Subcutaneous abdominal adipose tissue (tissue), 5 donors: ENCODE measurements around the gene MYNN.
A peak's percentile ranks its signal among the peaks of the same experiment; 100 is the strongest.

Source experiments
- H3K27ac ChIP-seq: one replicate; pipeline ENCODE4 v1.7.0; 2013; ENCODE audit warnings: low read depth, mild to moderate bottlenecking, inconsistent platforms, low read length, moderate library complexity
- H3K27me3 ChIP-seq, 5 donors: one replicate each; pipeline ENCODE4 v1.7.0; 2013; ENCODE audit warnings: low read length in 5 of 5, inconsistent platforms in 1 of 5; ENCODE audit not compliant: control insufficient read depth in 5 of 5, insufficient read depth in 4 of 5
- H3K36me3 ChIP-seq, 5 donors: one replicate each; pipeline ENCODE4 v1.7.0; 2013; ENCODE audit warnings: low read length in 5 of 5; ENCODE audit not compliant: control insufficient read depth in 5 of 5, insufficient read depth in 5 of 5
- H3K4me1 ChIP-seq, 5 donors: one replicate each; pipeline ENCODE4 v1.7.0; 2013; ENCODE audit warnings: low read length in 5 of 5, mild to moderate bottlenecking in 3 of 5, moderate library complexity in 1 of 5; ENCODE audit not compliant: control insufficient read depth in 5 of 5, insufficient read depth in 5 of 5
- H3K4me3 ChIP-seq, 5 donors: one replicate each; pipeline ENCODE4 v1.7.0; 2013; ENCODE audit warnings: low read length in 5 of 5, low read depth in 1 of 5
- H3K9ac ChIP-seq, 5 donors: one replicate each; pipeline ENCODE4 v1.7.0; 2013; ENCODE audit warnings: low read length in 5 of 5, mild to moderate bottlenecking in 4 of 5, moderate library complexity in 3 of 5
- H3K9me3 ChIP-seq, 5 donors: one replicate each; pipeline ENCODE4 v1.7.0; 2013; ENCODE audit warnings: low read length in 5 of 5; ENCODE audit not compliant: control insufficient read depth in 5 of 5
- donor health status: healthy.
- donor health status: healthy.
- donor health status: healthy.
- donor health status: healthy.
- donor health status: healthy.

The MYNN gene

GRCh38 chr3:169774186-169774585, 990 bp downstream of the MYNN start:
- H3K36me3 ChIP-seq: peaks cover 21 to 37% (median 26%) of the 10 kb centered on the region in 5 donors

GRCh38 chr3:169777822-169778221, 4.6 kb downstream of the MYNN start:
- H3K9me3 ChIP-seq: no peaks in the 10 kb centered on the region
- peaks cover 4 to 20% (median 17%) of the 10 kb centered on the region in 5 donors for H3K4me1 ChIP-seq
- no peaks in the 10 kb centered on the region for H3K27me3 ChIP-seq
- H3K4me3 ChIP-seq: no peak overlapping the region
- H3K9ac ChIP-seq: no peak overlapping the region
- H3K27ac ChIP-seq: no peak overlapping the region
- peaks cover 49 to 69% (median 55%) of the 10 kb centered on the region in 5 donors for H3K36me3 ChIP-seq

More at GRCh38 chr3:169774186-169774585, 990 bp downstream of the MYNN start:
- H3K4me1 ChIP-seq: peaks cover 5 to 29% (median 18%) of the 10 kb centered on the region in 5 donors
- H3K9ac ChIP-seq: peak overlapping the region; percentile 75 to 99 (median 96)
- H3K9me3 ChIP-seq: no peaks in the 10 kb centered on the region
- no peaks in the 10 kb centered on the region for H3K27me3 ChIP-seq
- peak overlapping the region; percentile 76 to 94 (median 86) for H3K4me3 ChIP-seq
- peak overlapping the region; percentile 99 for H3K27ac ChIP-seq

GRCh38 chr3:169780742-169781141, 7.5 kb downstream of the MYNN start:
- peaks cover 0 to 4% (median 0%) of the 10 kb centered on the region in 5 donors for H3K4me1 ChIP-seq
- peaks cover 55 to 85% (median 74%) of the 10 kb centered on the region in 5 donors for H3K36me3 ChIP-seq
- H3K27me3 ChIP-seq: no peaks in the 10 kb centered on the region
- no peak overlapping the region for H3K27ac ChIP-seq
- H3K4me3 ChIP-seq: no peak overlapping the region
- H3K9ac ChIP-seq: no peak overlapping the region
- no peaks in the 10 kb centered on the region for H3K9me3 ChIP-seq

DNA sequence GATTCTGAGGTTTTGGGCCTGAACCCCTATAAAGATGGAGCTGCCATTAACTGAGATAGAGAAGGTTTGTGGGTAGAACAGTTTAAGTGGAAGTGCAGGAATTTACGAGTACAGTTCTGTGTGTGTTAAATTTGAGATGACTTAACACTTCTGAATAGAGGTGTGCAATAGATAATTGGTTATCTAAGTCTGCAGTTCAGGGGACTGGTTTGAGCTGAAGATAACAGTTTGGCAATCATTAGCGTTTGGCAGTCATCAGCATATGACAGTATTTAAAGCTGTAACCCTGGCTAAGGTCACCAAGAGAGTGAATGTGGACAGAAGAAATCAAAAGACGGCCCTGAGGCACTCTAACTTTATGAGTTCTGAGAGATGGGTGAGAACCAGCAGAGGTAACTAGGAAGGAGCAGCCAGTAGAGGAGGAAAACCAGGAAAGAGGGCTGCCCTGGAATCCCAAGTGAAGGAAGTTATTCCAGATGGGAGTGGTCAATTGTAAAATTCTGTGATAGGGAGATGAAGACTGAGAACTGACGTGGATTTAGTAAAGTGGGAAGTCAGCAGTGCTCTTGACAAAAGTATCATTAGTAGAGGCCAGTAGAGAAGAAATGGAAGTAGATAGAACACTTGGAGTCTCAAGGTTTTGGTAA, 8.1 kb downstream of the MYNN start:
- Histone ChIP-seq H3K4me1 (no peaks in the 10 kb centered on the region), H3K9ac (no peak overlapping the region), H3K27me3 (no peaks in the 10 kb centered on the region), H3K36me3 (peaks cover 60 to 86% (median 78%) of the 10 kb centered on the region in 5 donors), H3K4me3 (no peak overlapping the region), H3K27ac (no peak overlapping the region), H3K9me3 (no peaks in the 10 kb centered on the region)

DNA sequence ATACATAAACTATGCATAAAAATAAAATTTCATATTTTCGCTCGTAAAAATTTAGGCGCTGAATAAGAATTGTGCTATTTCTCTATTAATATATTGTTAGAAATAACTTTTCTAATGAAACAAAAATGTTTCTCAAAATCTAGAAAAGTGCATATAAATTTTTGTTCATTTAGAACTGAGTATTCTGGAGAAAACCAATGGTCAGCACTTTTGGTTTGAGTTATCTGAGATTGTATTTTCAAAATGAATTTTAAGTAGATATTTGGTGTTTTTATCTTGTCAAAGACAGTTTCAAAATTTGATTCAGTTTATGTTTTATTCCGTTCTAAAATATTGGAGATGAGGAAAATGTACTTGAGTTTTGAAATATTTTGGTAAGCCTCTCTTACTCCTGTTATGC, 13.9 kb downstream of the MYNN start:
- no peak overlapping the region for H3K4me3 ChIP-seq
- H3K9me3 ChIP-seq: no peaks in the 10 kb centered on the region
- peaks cover 42 to 59% (median 56%) of the 10 kb centered on the region in 5 donors for H3K36me3 ChIP-seq
- H3K27me3 ChIP-seq: no peaks in the 10 kb centered on the region
- no peaks in the 10 kb centered on the region for H3K4me1 ChIP-seq
- H3K9ac ChIP-seq: no peak overlapping the region
- H3K27ac ChIP-seq: no peak overlapping the region

GRCh38 chr3:169787791-169788190, 14.6 kb downstream of the MYNN start:
- Histone ChIP-seq H3K4me1 (no peaks in the 10 kb centered on the region), H3K27ac (no peak overlapping the region), H3K36me3 (peaks cover 41 to 55% (median 54%) of the 10 kb centered on the region in 5 donors), H3K9me3 (no peaks in the 10 kb centered on the region), H3K4me3 (no peak overlapping the region), H3K9ac (no peak overlapping the region), H3K27me3 (no peaks in the 10 kb centered on the region)

DNA sequence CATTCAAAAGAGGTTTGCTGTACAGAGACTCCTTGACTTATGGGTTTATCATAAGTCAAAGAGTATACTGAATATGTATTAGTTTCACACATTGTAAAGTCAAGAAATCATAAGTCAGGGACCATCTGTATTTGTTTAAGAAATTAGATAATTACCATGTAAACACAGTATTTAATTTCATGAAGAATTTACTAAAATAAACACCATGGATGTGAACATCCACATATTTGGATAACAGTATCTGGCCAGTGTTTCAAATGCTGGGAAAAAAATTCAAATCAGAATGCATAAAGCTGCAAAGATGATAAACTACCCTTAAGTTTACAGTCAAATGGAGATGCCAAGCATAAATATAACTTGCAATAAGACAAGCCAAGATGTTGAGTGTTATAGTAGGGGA, 17.0 kb downstream of the MYNN start:
- Histone ChIP-seq H3K9me3 (no peaks in the 10 kb centered on the region), H3K27ac (no peak overlapping the region), H3K4me3 (no peak overlapping the region), H3K4me1 (no peaks in the 10 kb centered on the region), H3K27me3 (no peaks in the 10 kb centered on the region), H3K9ac (no peak overlapping the region), H3K36me3 (peaks cover 39 to 45% (median 41%) of the 10 kb centered on the region in 5 donors)

- Histone ChIP-seq H3K4me1 (no peaks in the 10 kb centered on the region), H3K27ac (no peak overlapping the region), H3K27me3 (no peaks in the 10 kb centered on the region), H3K4me3 (no peak overlapping the region), H3K36me3 (peaks cover 33 to 39% (median 35%) of the 10 kb centered on the region in 5 donors), H3K9me3 (no peaks in the 10 kb centered on the region), H3K9ac (no peak overlapping the region)
Observed at GRCh38 chr3:169790687-169791429, 17.7 kb downstream of the MYNN start.

GRCh38 chr3:169792359-169792758, 19.2 kb downstream of the MYNN start:
- Histone ChIP-seq H3K9ac (no peak overlapping the region), H3K27me3 (no peaks in the 10 kb centered on the region), H3K4me3 (no peak overlapping the region), H3K9me3 (no peaks in the 10 kb centered on the region), H3K27ac (no peak overlapping the region), H3K4me1 (no peaks in the 10 kb centered on the region), H3K36me3 (peaks cover 21 to 28% (median 24%) of the 10 kb centered on the region in 5 donors)

GRCh38 chr3:169804681-169805080, 31.5 kb downstream of the MYNN start:
- Histone ChIP-seq H3K4me3 (no peak overlapping the region), H3K9me3 (no peaks in the 10 kb centered on the region), H3K36me3 (peaks cover 11 to 27% (median 14%) of the 10 kb centered on the region in 5 donors), H3K4me1 (no peaks in the 10 kb centered on the region), H3K27ac (no peak overlapping the region), H3K27me3 (no peaks in the 10 kb centered on the region), H3K9ac (no peak overlapping the region)
